Measurements from ENCODE around the gene UXT.
A peak's percentile ranks its signal among the peaks of the same experiment; 100 is the strongest.

The UXT gene

GRCh38 chrX:47638816-47639215, 20.2 kb downstream of the UXT start:
- peaks cover 40% of the 10 kb centered on the region for H3K36me3 Mint-ChIP-seq (ENCODE audit: insufficient read depth)
- DNase-seq, result no peak
- no peaks in the 10 kb centered on the region for H3K27me3 Mint-ChIP-seq
- no peaks in the 10 kb centered on the region for H3K9me3 Mint-ChIP-seq
- ATAC-seq (replicated peaks), result no peak
- peak overlapping the region in 1 of 2 donors; percentile 35 for H3K27ac Mint-ChIP-seq
- H3K4me1 Mint-ChIP-seq (ENCODE audit: low read depth in 2 of 2), result peaks cover 0 to 3% of the 10 kb centered on the region in 2 donors
- no peak overlapping the region for H3K4me3 Mint-ChIP-seq

GRCh38 chrX:47637546-47638195, 21.3 kb downstream of the UXT start:
- H3K36me3 Mint-ChIP-seq (ENCODE audit: insufficient read depth), result peaks cover 39% of the 10 kb centered on the region
- no peaks in the 10 kb centered on the region for H3K27me3 Mint-ChIP-seq
- H3K4me1 Mint-ChIP-seq (ENCODE audit: low read depth in 2 of 2), result peaks cover 0 to 3% of the 10 kb centered on the region in 2 donors
- ATAC-seq (replicated peaks) (no peak), DNase-seq (no peak)
- H3K27ac Mint-ChIP-seq, result no peak overlapping the region
- H3K4me3 Mint-ChIP-seq, result no peak overlapping the region
- no peaks in the 10 kb centered on the region for H3K9me3 Mint-ChIP-seq

GRCh38 chrX:47634871-47635575, 24.0 kb downstream of the UXT start:
- no peaks in the 10 kb centered on the region for H3K9me3 Mint-ChIP-seq
- peak; percentile 11 to 26 (median 16) for DNase-seq
- H3K27ac Mint-ChIP-seq, result no peak overlapping the region
- ATAC-seq (replicated peaks), result peak; percentile 81
- no peak overlapping the region for H3K4me3 Mint-ChIP-seq
- H3K4me1 Mint-ChIP-seq (ENCODE audit: low read depth in 2 of 2), result peaks cover 3 to 6% of the 10 kb centered on the region in 2 donors
- H3K27me3 Mint-ChIP-seq, result no peaks in the 10 kb centered on the region
- H3K36me3 Mint-ChIP-seq (ENCODE audit: insufficient read depth), result peaks cover 27% of the 10 kb centered on the region

GRCh38 chrX:47633689-47634590, 25.0 kb downstream of the UXT start:
- H3K36me3 Mint-ChIP-seq (ENCODE audit: insufficient read depth), result peaks cover 21% of the 10 kb centered on the region
- peaks cover 6 to 9% of the 10 kb centered on the region in 2 donors for H3K4me1 Mint-ChIP-seq (ENCODE audit: low read depth in 2 of 2)
- no peak overlapping the region for H3K4me3 Mint-ChIP-seq
- ATAC-seq (replicated peaks), result no peak
- DNase-seq, result no peak
- H3K9me3 Mint-ChIP-seq, result no peaks in the 10 kb centered on the region
- H3K27me3 Mint-ChIP-seq, result no peaks in the 10 kb centered on the region
- no peak overlapping the region for H3K27ac Mint-ChIP-seq

GRCh38 chrX:47632666-47633065, 26.3 kb downstream of the UXT start:
- H3K27ac Mint-ChIP-seq, result no peak overlapping the region
- DNase-seq (no peak), ATAC-seq (replicated peaks) (no peak)
- no peak overlapping the region for H3K4me3 Mint-ChIP-seq
- no peaks in the 10 kb centered on the region for H3K9me3 Mint-ChIP-seq
- H3K27me3 Mint-ChIP-seq, result no peaks in the 10 kb centered on the region
- H3K4me1 Mint-ChIP-seq (ENCODE audit: low read depth in 2 of 2), result peaks cover 6 to 8% of the 10 kb centered on the region in 2 donors
- H3K36me3 Mint-ChIP-seq (ENCODE audit: insufficient read depth), result peaks cover 17% of the 10 kb centered on the region

GRCh38 chrX:47631676-47632075, 27.3 kb downstream of the UXT start:
- H3K27me3 Mint-ChIP-seq, result no peaks in the 10 kb centered on the region
- no peak overlapping the region for H3K4me3 Mint-ChIP-seq
- H3K36me3 Mint-ChIP-seq (ENCODE audit: insufficient read depth), result peaks cover 12% of the 10 kb centered on the region
- DNase-seq, result no peak
- ATAC-seq (replicated peaks), result no peak
- no peaks in the 10 kb centered on the region for H3K9me3 Mint-ChIP-seq
- H3K4me1 Mint-ChIP-seq (ENCODE audit: low read depth in 2 of 2), result peaks cover 6 to 7% of the 10 kb centered on the region in 2 donors
- no peak overlapping the region for H3K27ac Mint-ChIP-seq

GRCh38 chrX:47629419-47630200, 29.4 kb downstream of the UXT start, which contains the start of gene CFP:
CFP (minus strand) TSS chrX:47629930; CDS start chrX:47629844, 86 bp downstream.
- DNase-seq, result no peak
- peaks cover 6% of the 10 kb centered on the region for H3K36me3 Mint-ChIP-seq (ENCODE audit: insufficient read depth)
- ATAC-seq (replicated peaks), result peak; percentile 10
- peaks cover 0 to 8% of the 10 kb centered on the region in 2 donors for H3K27me3 Mint-ChIP-seq
- H3K27ac Mint-ChIP-seq, result no peak within 1 kb of the TSS
- peaks cover 6% of the 10 kb centered on the region in 2 donors for H3K4me1 Mint-ChIP-seq (ENCODE audit: low read depth in 2 of 2)
- peak within 1 kb of the TSS; percentile 50 to 55 for H3K4me3 Mint-ChIP-seq
- no peaks in the 10 kb centered on the region for H3K9me3 Mint-ChIP-seq

GRCh38 chrX:47628982-47629381, 30.0 kb downstream of the UXT start:
- H3K36me3 Mint-ChIP-seq (ENCODE audit: insufficient read depth), result peaks cover 6% of the 10 kb centered on the region
- peaks cover 6% of the 10 kb centered on the region in 2 donors for H3K4me1 Mint-ChIP-seq (ENCODE audit: low read depth in 2 of 2)
- DNase-seq (no peak), ATAC-seq (replicated peaks) (no peak)
- peaks cover 0 to 14% of the 10 kb centered on the region in 2 donors for H3K27me3 Mint-ChIP-seq
- no peak overlapping the region for H3K27ac Mint-ChIP-seq
- no peaks in the 10 kb centered on the region for H3K9me3 Mint-ChIP-seq
- peak overlapping the region in 1 of 2 donors; percentile 8 for H3K4me3 Mint-ChIP-seq

GRCh38 chrX:47625365-47625764, 33.6 kb downstream of the UXT start:
- H3K27me3 Mint-ChIP-seq, result peaks cover 6 to 39% of the 10 kb centered on the region in 2 donors
- H3K4me1 Mint-ChIP-seq (ENCODE audit: low read depth in 2 of 2), result peaks cover 6 to 10% of the 10 kb centered on the region in 2 donors
- no peak overlapping the region for H3K27ac Mint-ChIP-seq
- H3K9me3 Mint-ChIP-seq, result no peaks in the 10 kb centered on the region
- H3K36me3 Mint-ChIP-seq (ENCODE audit: insufficient read depth), result peaks cover 2% of the 10 kb centered on the region
- no peak for ATAC-seq (replicated peaks)
- DNase-seq, result no peak
- no peak overlapping the region for H3K4me3 Mint-ChIP-seq

GRCh38 chrX:47623540-47624027, 35.4 kb downstream of the UXT start:
- Mint-ChIP-seq H3K9me3 (no peaks in the 10 kb centered on the region), H3K36me3 (ENCODE audit: insufficient read depth) (peaks cover 6% of the 10 kb centered on the region), H3K4me3 (peak overlapping the region; percentile 56 to 58), H3K27ac (no peak overlapping the region), H3K27me3 (peaks cover 6 to 42% of the 10 kb centered on the region in 2 donors), H3K4me1 (ENCODE audit: low read depth in 2 of 2) (peaks cover 5 to 10% of the 10 kb centered on the region in 2 donors)
- ATAC-seq (replicated peaks) (no peak), DNase-seq (no peak)

GRCh38 chrX:47621851-47622250, 37.1 kb downstream of the UXT start:
- Mint-ChIP-seq H3K27me3 (peaks cover 6 to 51% of the 10 kb centered on the region in 2 donors), H3K27ac (no peak overlapping the region), H3K4me3 (no peak overlapping the region), H3K4me1 (ENCODE audit: low read depth in 2 of 2) (peaks cover 5 to 10% of the 10 kb centered on the region in 2 donors), H3K36me3 (ENCODE audit: insufficient read depth) (peaks cover 4% of the 10 kb centered on the region), H3K9me3 (no peaks in the 10 kb centered on the region)
- ATAC-seq (replicated peaks) (no peak), DNase-seq (no peak)

GRCh38 chrX:47620303-47620685, 38.7 kb downstream of the UXT start:
- DNase-seq (no peak), ATAC-seq (replicated peaks) (no peak)
- Mint-ChIP-seq H3K9me3 (no peaks in the 10 kb centered on the region), H3K4me3 (peak overlapping the region; percentile 10 to 12), H3K27me3 (peaks cover 6 to 50% of the 10 kb centered on the region in 2 donors), H3K36me3 (ENCODE audit: insufficient read depth) (peaks cover 6% of the 10 kb centered on the region), H3K27ac (no peak overlapping the region), H3K4me1 (ENCODE audit: low read depth in 2 of 2) (peaks cover 5 to 10% of the 10 kb centered on the region in 2 donors)

Data from effector memory CD8-positive, alpha-beta T cell (primary cell).